GM03348 (cell line): ENCODE data around the gene HIC1.

ENCODE experiments used
- DNase-seq: peaks from one replicate; pipeline ENCODE4 v3.0.0; 2012; ENCODE audit warnings: low spot score

The HIC1 gene

DNA sequence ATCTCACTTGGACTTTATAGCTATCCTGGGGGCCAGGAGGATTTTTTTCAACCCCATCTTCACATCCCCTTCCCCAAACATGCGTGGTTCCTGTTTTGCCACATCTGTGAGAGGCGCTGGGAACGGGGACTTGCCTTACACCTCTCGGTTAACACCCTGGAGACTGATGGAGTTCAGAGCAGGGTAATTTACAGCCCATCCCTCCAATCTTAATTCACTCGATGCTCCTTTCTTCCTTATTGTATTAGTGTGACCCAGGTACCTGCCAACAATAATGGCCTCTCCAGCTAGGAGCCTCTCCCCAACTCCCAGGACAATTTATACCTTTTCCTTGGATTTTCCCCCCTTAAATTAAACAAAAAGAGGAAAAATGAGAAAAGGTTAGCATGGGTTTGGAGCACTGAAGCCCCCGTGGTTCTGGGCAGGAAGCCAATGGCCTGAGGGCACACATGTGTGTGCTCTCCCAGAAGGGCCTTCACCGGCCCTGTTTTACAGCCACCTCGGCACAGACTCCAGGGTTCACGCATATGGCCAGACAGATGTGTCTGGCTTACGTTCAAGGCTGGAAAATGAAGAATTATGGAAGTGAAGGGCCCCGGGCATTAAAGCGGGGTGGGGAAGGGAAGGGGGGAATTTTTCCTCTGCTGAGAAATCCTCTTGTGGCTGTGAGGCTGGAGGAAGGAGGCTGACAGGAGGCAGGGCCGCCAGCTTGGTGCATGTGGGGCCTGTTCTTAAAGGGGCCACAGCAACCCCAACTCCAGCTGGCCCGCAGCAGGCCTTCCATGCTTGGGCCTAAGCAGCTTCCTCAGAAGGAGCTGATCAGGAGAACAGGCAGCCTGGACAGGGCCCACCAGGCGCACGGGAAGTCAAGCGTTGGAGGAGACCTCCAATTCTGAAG, 21.4 kb downstream of the HIC1 start:
- DNase-seq = no peak

DNA sequence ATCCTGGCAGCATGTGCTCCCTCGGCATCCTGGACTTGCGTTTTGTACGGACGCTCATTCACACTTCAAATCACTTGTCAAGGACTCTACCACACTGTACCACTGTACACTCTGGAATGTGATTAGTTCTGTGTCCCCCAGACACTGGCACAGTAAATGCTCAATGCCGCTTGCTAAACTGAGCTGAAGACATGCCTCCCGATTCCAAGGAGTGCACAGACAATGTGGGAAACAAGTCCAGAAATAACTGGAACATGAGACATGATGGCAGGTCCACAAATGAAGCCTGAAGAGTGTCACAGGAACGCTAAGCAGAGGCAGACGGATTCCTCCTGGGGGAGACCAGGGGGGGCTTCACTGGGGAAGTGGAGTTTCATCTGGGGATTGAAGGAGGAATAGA, 22.1 kb downstream of the HIC1 start:
- DNase-seq = no peak

DNA sequence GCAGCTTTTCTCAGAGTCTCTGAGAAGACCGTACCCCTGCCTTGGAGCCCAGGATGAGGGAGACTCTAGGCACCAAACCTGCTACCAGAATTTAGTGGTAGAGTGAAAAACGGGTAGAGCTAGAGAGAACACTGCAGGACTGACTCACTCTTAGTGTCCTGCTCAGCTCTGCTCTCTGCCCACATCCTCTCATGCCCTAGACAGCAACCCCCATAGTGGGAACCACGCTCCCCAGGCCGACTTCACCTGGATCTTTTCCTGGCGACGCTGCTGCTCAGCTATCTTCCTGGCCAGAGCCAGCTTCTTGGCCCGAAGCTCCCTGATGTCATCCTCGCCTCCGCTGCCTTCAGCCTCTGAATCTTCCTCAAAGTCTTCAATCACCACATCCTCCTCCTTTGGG, 26.7 kb downstream of the HIC1 start:
- peak; percentile 55 for DNase-seq

GRCh38 chr17:2082003-2082781, 27.3 kb downstream of the HIC1 start:
- peak; percentile 49 for DNase-seq

- DNase-seq = no peak
Observed at GRCh38 chr17:2083613-2084035, 28.7 kb downstream of the HIC1 start.

- DNase-seq = peak; percentile 69
Observed at GRCh38 chr17:2084036-2084765, 29.3 kb downstream of the HIC1 start.

DNA sequence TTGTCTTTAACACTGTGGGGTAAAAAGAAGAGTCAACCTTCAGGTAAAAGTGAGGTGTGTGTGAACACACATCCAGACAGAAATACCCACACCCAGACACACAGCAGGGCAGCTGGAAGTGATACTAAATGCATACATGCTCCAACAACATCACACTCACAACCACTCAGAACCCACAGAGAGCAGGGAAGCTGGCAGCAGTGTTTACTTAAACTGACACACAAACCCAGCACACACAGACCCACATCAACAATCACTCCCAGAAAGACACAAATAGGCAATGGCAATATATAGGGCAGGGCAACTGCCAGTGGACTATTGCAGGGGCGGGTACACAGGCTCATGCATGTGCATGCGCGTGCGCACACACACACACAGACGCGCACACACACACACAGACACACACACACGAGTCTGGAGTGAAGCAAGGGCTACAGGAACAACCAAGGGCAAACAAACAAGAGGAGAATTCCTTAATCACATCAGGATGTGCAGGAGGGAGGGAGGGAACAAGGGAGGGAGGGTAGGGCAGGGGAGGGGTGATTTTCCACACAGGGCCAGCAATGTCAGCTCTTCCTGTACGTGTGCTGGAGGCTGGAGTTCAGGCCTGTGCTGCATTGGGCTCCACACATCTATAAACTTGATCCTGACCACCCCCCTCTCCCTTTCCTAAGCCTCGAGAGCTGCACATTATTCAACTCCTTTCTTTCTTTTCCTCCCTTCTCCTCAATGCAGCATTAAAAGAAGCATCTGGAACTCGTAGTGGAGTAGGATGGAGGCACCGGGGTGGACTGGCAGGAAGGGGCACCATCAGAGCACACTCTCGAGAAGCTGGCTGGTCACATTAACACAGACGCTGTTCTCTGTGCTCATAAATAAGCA, 30.1 kb downstream of the HIC1 start:
- peak; percentile 78 for DNase-seq

- peak; percentile 42 for DNase-seq
Observed at GRCh38 chr17:2085648-2085949, 30.7 kb downstream of the HIC1 start.

GRCh38 chr17:2086306-2086705, 31.4 kb downstream of the HIC1 start:
- no peak for DNase-seq

- DNase-seq = no peak
Observed at GRCh38 chr17:2087597-2088211, 32.8 kb downstream of the HIC1 start.

- peak; percentile 59 for DNase-seq
Observed at GRCh38 chr17:2089021-2089422, 34.1 kb downstream of the HIC1 start.

GRCh38 chr17:2090210-2090641, 35.3 kb downstream of the HIC1 start:
- DNase-seq = no peak

GRCh38 chr17:2090804-2091534, 36.1 kb downstream of the HIC1 start:
- peak; percentile 93 for DNase-seq

DNA sequence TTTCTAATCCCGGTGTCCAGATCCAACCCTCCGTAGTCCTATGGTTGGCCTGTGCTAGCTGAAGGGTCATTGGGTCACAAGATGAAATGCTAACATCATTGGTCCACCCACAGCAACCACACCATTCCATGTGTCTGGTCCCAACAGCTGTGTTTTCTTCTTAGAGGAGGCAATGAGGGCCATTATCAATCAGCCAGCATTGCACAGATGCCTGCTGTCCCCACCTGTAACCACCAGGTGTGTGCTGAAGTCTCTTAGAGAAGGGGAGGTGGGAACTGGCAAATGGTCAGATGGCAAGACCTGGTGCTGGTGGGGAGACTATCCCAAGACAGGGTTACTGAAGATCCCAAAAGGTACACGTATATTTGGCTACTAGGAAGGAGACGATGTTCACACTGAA, 37.4 kb downstream of the HIC1 start:
- DNase-seq = no peak

GRCh38 chr17:2093349-2093748, 38.4 kb downstream of the HIC1 start:
- DNase-seq = no peak

- no peak for DNase-seq
Observed at GRCh38 chr17:2094891-2095535, 40.1 kb downstream of the HIC1 start.

- DNase-seq = no peak
Observed at GRCh38 chr17:2095536-2095910, 40.6 kb downstream of the HIC1 start.

DNA sequence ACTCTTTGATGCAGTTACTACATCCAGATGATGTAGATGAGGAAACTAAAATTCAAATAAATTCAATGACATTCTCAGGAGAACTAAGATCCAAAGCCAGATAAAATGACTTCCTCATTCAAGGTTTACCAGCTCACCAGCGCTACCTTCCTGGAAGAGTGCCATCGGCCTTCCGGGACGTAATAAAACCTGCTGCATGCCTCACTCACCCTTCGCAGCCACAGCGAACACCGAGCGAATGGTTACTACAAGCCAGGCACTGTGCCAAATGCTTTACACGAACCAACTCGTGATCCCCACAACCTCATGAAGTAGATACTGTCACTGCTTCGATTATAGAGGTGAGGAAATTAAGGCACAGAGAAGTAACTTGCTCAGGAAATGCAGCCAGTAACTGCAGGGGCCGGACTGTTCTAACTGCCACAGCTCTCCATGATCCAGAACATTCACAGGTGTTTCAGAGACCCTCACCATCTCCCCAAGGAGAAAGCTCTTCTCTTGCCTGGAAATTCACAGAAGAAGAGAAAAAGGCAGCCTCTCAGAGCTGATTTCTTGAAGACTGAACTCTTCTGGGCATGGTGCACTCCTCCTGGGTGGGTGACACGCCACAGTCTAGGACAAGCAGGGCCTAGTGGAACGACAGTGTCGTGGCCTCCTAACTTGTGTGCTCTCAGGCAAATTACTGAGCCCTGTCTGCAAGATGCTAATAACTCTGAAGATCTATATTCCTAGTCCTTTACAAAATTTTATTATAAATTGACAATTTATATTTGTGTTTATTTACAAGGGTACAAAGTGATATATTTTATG, 46.8 kb downstream of the HIC1 start:
- no peak for DNase-seq
